Kidney epithelial cell (primary cell): Measurements from ENCODE around the gene MADCAM1. TPM values are rescaled to one million over a fixed set of nuclear protein-coding genes. Genes with fewer than 3 reads are reported as not detected.
A peak's percentile ranks its signal among the peaks of the same experiment; 100 is the strongest.

Source experiments
- DNase-seq: peaks from one replicate; pipeline ENCODE4 v3.0.0-alpha.2; 2010; ENCODE audit warnings: low read depth
- H3K27me3 ChIP-seq: 2 replicates; pipeline ENCODE4 v1.6.0; 2011; ENCODE audit warnings: low read length; ENCODE audit not compliant: control insufficient read depth, insufficient read depth
- H3K36me3 ChIP-seq: 2 replicates; pipeline ENCODE4 v1.5.1; 2011; ENCODE audit warnings: low read length; ENCODE audit not compliant: control insufficient read depth, insufficient read depth
- H3K4me3 ChIP-seq: 2 replicates; pipeline ENCODE4 v1.5.1; 2011; ENCODE audit warnings: low read depth, mild to moderate bottlenecking, control low read depth, low read length
- CTCF ChIP-seq: IDR thresholded peaks from 2 replicates; pipeline ENCODE4 v1.5.1; 2011; ENCODE audit warnings: mild to moderate bottlenecking, moderate library complexity, low read length, control low read depth, inconsistent platforms; ENCODE audit not compliant: insufficient read depth, poor library complexity, severe bottlenecking
- total RNA-seq: library from RNA; depleted of rRNA; stranded (reverse); fragments of >200 nt; gene quantifications from 2 replicates; pipeline ENCODE4 v1.2.3, GENCODE V29; 2015

Gene MADCAM1
- total RNA-seq, 1 donor from 2014 or later = 0.46 TPM

- Histone ChIP-seq H3K27me3 (no peaks in the 10 kb centered on the region), H3K36me3 (no peaks in the 10 kb centered on the region), H3K4me3 (peak within 1 kb of the TSS; percentile 86)
- DNase-seq = no peak
- TF ChIP-seq CTCF = no peak
Observed at GRCh38 chr19:507286-508203, 11.3 kb downstream of the MADCAM1 start, which contains the start of gene TPGS1. TSS of gene TPGS1 (plus strand) at chr19:507497. CDS start at chr19:507507, 10 bp downstream.

GRCh38 chr19:508204-509150, 12.2 kb downstream of the MADCAM1 start:
- no peak for TF ChIP-seq CTCF
- DNase-seq = no peak
- H3K36me3 ChIP-seq = no peaks in the 10 kb centered on the region
- peak overlapping the region; percentile 86 for H3K4me3 ChIP-seq
- H3K27me3 ChIP-seq = no peaks in the 10 kb centered on the region

GRCh38 chr19:510606-511100, 14.4 kb downstream of the MADCAM1 start:
- DNase-seq = no peak

GRCh38 chr19:511101-511851, 15.0 kb downstream of the MADCAM1 start:
- TF ChIP-seq CTCF = no peak
- Histone ChIP-seq H3K4me3 (no peak overlapping the region), H3K36me3 (no peaks in the 10 kb centered on the region), H3K27me3 (no peaks in the 10 kb centered on the region)
- no peak for DNase-seq

More at GRCh38 chr19:510606-511100, 14.4 kb downstream of the MADCAM1 start:
- TF ChIP-seq CTCF = peak; percentile 98
- Histone ChIP-seq H3K4me3 (no peak overlapping the region), H3K27me3 (no peaks in the 10 kb centered on the region), H3K36me3 (no peaks in the 10 kb centered on the region)
